ENCODE results near the gene NKD2. TPM values are rescaled to one million over a fixed set of nuclear protein-coding genes. Genes with fewer than 3 reads are reported as not detected.
A peak's percentile ranks its signal among the peaks of the same experiment; 100 is the strongest.

The NKD2 gene
- not detected in 2 replicates for polyA plus RNA-seq (2012; rRNA removed)
- not detected in 2 replicates for polyA plus RNA-seq (2012; cell fraction: cytosol; rRNA removed)
- polyA plus RNA-seq (2012; cell fraction: nucleus; rRNA removed): 0.06 TPM in 1 of 2 replicates, not detected in the other

- Histone ChIP-seq H3K4me1 (ENCODE audit: control insufficient read depth in 1 of 2, insufficient read depth in 2 of 2, low read depth in 1 of 2, low read length in 1 of 2) (peaks cover 0 to 2% of the 10 kb centered on the region in 2 experiments; a peak in 1 of 4 replicates), H3K4me3 (ENCODE audit: low read depth in 2 of 2, low read length in 1 of 2) (peak within 1 kb of the TSS in 1 of 2 experiments; percentile 35; a peak in 2 of 4 replicates), H3F3A (replicated peaks; ENCODE audit: insufficient read depth) (no peaks in the 10 kb centered on the region), H2AFZ (ENCODE audit: low read depth) (no peak within 1 kb of the TSS), H3K4me2 (no peak within 1 kb of the TSS), H3K27ac (ENCODE audit: low read depth in 2 of 2, low read length in 1 of 2) (no peak within 1 kb of the TSS), H3K36me3 (replicated peaks in 1 of 2; ENCODE audit: control insufficient read depth in 1 of 2, insufficient read depth in 2 of 2, low read length in 1 of 2) (no peaks in the 10 kb centered on the region), H3K9me3 (no peaks in the 10 kb centered on the region), H3K9me2 (no peaks in the 10 kb centered on the region), H3K79me2 (ENCODE audit: insufficient read depth) (no peaks in the 10 kb centered on the region), H3K27me3 (ENCODE audit: insufficient read depth) (peaks cover 68% of the 10 kb centered on the region), H3K9ac (no peak within 1 kb of the TSS), H4K20me1 (ENCODE audit: insufficient read depth) (no peaks in the 10 kb centered on the region)
- POLR2A ChIA-PET: interaction anchor here (0.6 kb wide), 1 partner anchor 9 kb away, joined by 3 read pairs; no protein-coding TSS in a partner anchor
- TF ChIP-seq NRF1 (IDR thresholded peaks at IDR 0.05; ENCODE audit: low read depth, low read length): 0 out of 2 replicates have a peak, but pooled peaks have one; percentile 34
- TF ChIP-seq, protein P1, sequence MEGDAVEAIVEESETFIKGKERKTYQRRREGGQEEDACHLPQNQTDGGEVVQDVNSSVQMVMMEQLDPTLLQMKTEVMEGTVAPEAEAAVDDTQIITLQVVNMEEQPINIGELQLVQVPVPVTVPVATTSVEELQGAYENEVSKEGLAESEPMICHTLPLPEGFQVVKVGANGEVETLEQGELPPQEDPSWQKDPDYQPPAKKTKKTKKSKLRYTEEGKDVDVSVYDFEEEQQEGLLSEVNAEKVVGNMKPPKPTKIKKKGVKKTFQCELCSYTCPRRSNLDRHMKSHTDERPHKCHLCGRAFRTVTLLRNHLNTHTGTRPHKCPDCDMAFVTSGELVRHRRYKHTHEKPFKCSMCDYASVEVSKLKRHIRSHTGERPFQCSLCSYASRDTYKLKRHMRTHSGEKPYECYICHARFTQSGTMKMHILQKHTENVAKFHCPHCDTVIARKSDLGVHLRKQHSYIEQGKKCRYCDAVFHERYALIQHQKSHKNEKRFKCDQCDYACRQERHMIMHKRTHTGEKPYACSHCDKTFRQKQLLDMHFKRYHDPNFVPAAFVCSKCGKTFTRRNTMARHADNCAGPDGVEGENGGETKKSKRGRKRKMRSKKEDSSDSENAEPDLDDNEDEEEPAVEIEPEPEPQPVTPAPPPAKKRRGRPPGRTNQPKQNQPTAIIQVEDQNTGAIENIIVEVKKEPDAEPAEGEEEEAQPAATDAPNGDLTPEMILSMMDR (IDR thresholded peaks at IDR 0.05): peak; percentile 62
- TF ChIP-seq PBX3 (IDR thresholded peaks at IDR 0.05): no peak
- peak; percentile 93 for DNase-seq
- 0% methylated on average over 11 of the region's 108 CpGs for WGBS (ENCODE audit: low lambda C conversion rate)
- CTCF ChIA-PET: interaction anchor here (0.7 to 6.5 kb wide), 26 partner anchors 10 to 337 kb away, joined by 3 to 44 read pairs (median 6); no protein-coding TSS in a partner anchor
Measured at GRCh38 chr5:1008451-1009358, at the start of gene NKD2. Gene NKD2, plus strand, starts transcription at chr5:1008802. Its CDS starts 256 bp downstream, at chr5:1009058.

DNA sequence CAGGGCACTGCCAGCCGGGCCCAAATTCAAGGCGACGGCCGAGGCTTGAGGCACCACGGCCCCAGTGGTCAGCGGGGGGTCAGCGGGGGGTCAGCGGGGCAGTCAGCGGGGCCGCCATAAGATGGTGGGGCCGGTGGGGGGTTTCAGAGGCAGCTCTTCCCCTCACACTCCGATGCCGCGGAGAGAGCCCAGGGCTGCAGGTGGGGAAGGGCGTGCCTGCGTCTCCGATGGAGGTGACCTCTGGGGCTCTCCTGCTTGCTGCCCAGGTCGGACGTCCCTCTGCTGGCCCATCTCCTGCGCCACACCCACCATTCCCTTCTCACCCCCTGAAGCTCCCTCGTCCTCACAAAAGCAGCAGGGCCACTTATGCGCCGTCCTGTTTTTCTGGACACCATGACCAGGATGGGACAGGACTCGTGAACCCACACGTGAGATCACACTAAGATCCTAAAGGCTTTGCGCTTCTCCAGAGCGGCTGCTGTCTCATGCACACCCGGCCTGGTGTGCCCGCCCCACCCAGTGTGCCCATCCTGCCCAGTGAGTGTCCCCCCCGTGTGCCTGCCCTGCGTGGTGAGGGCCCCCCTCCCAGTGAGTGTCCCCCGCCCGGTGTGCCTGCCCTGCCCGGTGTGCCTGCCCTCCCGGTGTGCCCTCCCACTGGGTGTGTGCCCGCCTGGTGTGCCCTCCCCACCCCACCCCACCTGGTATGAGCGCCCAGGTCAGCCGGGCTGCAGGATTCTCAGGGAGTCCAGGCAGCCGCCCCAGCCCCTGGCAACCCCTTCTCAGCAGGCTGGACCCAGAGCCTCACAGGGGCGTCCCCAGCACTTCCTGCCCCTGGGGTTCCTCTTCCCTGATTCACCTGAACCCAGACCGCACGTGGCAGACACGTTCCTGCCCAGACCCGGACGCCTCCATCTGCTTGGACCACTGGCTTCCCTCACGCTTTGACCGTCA is 48.7 kb upstream of the NKD2 start:
- H3K4me3 ChIP-seq (ENCODE audit: low read depth in 2 of 2, low read length in 1 of 2): no peak overlapping the region
- H2AFZ ChIP-seq (ENCODE audit: low read depth): no peak overlapping the region
- TF ChIP-seq MAX (IDR thresholded peaks at IDR 0.05; ENCODE audit: low read depth) (no peak), USF2 (IDR thresholded peaks at IDR 0.05; ENCODE audit: borderline replicate concordance, low read depth, low read length) (no peak), GATA2 (CRISPR knock-in tag; IDR thresholded peaks at IDR 0.05) (no peak), TAF1 (IDR thresholded peaks at IDR 0.05; ENCODE audit: borderline replicate concordance, low read depth, low read length) (no peak), PBX3 (IDR thresholded peaks at IDR 0.05) (no peak), MXI1 (IDR thresholded peaks at IDR 0.05; ENCODE audit: low read depth, low read length) (no peak), CHD2 (IDR thresholded peaks at IDR 0.05; ENCODE audit: low read length, partially characterized antibody) (no peak), TEAD4 (IDR thresholded peaks at IDR 0.05; ENCODE audit: borderline replicate concordance, insufficient read depth) (no peak)
- H3F3A ChIP-seq (replicated peaks; ENCODE audit: insufficient read depth): no peaks in the 10 kb centered on the region
- no peaks in the 10 kb centered on the region for H3K9me2 ChIP-seq
- H3K27ac ChIP-seq (ENCODE audit: low read depth in 2 of 2, low read length in 1 of 2): no peak overlapping the region
- H3K4me1 ChIP-seq (ENCODE audit: control insufficient read depth in 1 of 2, insufficient read depth in 2 of 2, low read depth in 1 of 2, low read length in 1 of 2): peaks cover 18 to 30% of the 10 kb centered on the region in 2 experiments; a peak in 3 of 4 replicates
- CTCF ChIA-PET: no interaction called here
- H3K9ac ChIP-seq: no peak overlapping the region
- H3K9me3 ChIP-seq: no peaks in the 10 kb centered on the region
- POLR2A ChIA-PET: no interaction called here
- no peaks in the 10 kb centered on the region for H3K79me2 ChIP-seq (ENCODE audit: insufficient read depth)
- DNase-seq: peak; percentile 29
- no peaks in the 10 kb centered on the region; the same call in 1 of the 2 replicates for H3K27me3 ChIP-seq (ENCODE audit: insufficient read depth)
- H4K20me1 ChIP-seq (ENCODE audit: insufficient read depth): no peaks in the 10 kb centered on the region
- H3K4me2 ChIP-seq: no peak overlapping the region
- 96% methylated on average over 27 of the region's 47 CpGs for WGBS (ENCODE audit: low lambda C conversion rate)
- no peaks in the 10 kb centered on the region for H3K36me3 ChIP-seq (replicated peaks in 1 of 2; ENCODE audit: control insufficient read depth in 1 of 2, insufficient read depth in 2 of 2, low read length in 1 of 2)
